ENCODE data around the gene CENPM. TPM values are rescaled to one million over a fixed set of nuclear protein-coding genes. Genes with fewer than 3 reads are reported as not detected.

CENPM gene
- total RNA-seq, 4 donors from 2014 or later, result 5.9 to 20.2 (median 9.1) TPM

DNA sequence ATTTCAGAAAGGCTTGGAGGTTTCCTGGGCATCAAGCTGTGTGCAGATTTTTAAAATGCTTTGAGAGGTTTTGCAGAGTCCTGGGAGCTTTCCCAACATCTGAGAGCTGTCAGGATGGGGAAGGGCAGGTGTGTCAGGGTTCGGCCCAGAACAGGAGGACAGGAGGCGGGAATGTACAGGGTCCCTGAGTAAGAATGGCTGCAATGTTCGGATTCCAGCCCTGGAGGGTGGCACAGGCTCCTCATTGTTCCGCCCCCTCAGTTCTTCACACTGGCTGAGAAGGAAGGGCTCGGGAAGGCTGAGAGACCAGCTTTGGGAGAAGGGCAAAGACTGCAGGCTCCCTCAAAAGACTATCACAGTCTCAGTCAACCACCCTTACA, 17.1 kb upstream of the CENPM start:
- intact Hi-C loops (cut with DNase I; ENCODE audit: low total_unique reads), result loop anchor here (10.0 kb wide), 1 partner anchor 471 kb away; the partner anchor contains the start of gene NFAM1
- no peak overlapping the region for H3K4me3 ChIP-seq (ENCODE audit: low read depth, poor library complexity, severe bottlenecking)
- no peak for DNase-seq (ENCODE audit: low spot score in 2 of 2)
- no peak for TF ChIP-seq POLR2A (IDR thresholded peaks at IDR 0.05)
- TF ChIP-seq, protein P1, sequence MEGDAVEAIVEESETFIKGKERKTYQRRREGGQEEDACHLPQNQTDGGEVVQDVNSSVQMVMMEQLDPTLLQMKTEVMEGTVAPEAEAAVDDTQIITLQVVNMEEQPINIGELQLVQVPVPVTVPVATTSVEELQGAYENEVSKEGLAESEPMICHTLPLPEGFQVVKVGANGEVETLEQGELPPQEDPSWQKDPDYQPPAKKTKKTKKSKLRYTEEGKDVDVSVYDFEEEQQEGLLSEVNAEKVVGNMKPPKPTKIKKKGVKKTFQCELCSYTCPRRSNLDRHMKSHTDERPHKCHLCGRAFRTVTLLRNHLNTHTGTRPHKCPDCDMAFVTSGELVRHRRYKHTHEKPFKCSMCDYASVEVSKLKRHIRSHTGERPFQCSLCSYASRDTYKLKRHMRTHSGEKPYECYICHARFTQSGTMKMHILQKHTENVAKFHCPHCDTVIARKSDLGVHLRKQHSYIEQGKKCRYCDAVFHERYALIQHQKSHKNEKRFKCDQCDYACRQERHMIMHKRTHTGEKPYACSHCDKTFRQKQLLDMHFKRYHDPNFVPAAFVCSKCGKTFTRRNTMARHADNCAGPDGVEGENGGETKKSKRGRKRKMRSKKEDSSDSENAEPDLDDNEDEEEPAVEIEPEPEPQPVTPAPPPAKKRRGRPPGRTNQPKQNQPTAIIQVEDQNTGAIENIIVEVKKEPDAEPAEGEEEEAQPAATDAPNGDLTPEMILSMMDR (IDR thresholded peaks at IDR 0.05), result no peak
- WGBS, 2 donors, result 66 to 73% methylated on average over 5 of the region's 5 CpGs

DNA sequence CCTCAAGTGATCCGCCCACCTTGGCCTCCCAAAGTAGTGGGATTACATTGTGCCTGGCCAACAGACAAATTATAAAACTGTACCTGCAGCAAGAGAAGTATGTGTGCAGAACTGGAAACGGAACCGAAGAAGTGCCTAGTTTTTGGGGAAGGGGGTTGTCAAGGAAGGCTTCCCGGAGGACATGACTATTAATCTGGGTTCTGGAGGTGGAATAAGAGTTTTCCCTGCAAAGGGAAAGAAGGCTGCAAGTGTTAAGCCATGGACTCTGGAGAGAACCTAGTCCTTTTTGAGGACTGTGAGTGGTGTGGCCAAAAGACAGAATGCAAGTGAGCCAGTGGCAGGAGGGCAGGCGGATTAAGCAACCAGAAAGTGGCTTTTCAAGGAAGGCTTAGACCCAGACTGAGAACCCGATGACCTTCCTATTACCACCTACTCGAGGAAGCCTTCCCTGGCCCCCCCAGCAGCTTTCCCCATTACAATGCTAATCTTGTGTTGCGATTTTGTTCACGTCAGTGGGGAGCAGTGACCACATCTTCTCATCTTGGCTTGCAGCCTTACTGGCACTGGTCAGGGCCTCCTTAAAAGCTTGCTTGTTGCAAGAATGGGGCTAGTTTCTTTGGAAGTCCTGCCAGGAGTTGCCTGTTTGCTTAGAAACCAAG, 16.6 kb upstream of the CENPM start:
- 70 to 73% methylated on average over 9 of the region's 9 CpGs for WGBS, 2 donors
- TF ChIP-seq POLR2A (IDR thresholded peaks at IDR 0.05), result no peak
- TF ChIP-seq, protein P1 (IDR thresholded peaks at IDR 0.05), result no peak
- no peak overlapping the region for H3K4me3 ChIP-seq (ENCODE audit: low read depth, poor library complexity, severe bottlenecking)
- intact Hi-C loops (cut with DNase I; ENCODE audit: low total_unique reads), result loop anchor here (10.0 kb wide), 1 partner anchor 471 kb away; the partner anchor contains the start of gene NFAM1
- DNase-seq (ENCODE audit: low spot score in 2 of 2), result no peak

DNA sequence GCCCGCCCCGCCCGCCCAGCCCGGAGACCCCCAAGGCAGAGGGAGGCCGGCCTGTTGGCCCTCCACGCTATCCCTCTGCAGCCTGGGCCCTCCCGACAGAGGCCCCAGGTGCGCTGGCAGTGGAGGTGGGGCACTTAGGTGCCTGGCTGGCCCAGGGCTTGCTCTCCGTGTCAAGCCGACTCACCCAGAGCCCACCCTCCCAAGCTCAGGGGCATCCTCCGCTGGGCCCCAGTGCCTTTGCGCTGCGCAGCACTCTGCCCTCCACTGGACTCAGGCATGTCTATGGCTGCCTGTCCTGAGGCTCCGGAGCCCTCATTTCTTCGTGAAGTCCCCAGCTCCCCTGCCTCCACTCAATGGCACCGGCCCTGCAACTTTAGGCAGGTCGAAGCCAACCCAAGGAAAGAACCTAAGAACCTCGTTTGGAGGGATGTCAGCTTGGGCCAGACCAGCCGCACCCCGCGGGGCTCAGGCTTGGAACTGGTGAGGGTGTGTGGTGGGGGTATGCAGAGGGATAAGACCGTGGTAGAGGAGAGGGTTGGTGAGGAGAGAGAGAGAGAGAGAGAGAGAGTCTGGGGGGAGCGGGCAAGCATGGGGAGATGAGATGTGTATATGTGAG, 11.1 kb upstream of the CENPM start:
- H3K4me3 ChIP-seq (ENCODE audit: low read depth, poor library complexity, severe bottlenecking), result no peak overlapping the region
- WGBS, 2 donors, result 60 to 74% methylated on average over 15 to 19 of the region's 23 CpGs
- intact Hi-C loops (cut with DNase I; ENCODE audit: low total_unique reads), result no loop called here
- DNase-seq (ENCODE audit: low spot score in 2 of 2), result no peak
- TF ChIP-seq, protein P1 (IDR thresholded peaks at IDR 0.05), result no peak
- TF ChIP-seq POLR2A (IDR thresholded peaks at IDR 0.05), result no peak

DNA sequence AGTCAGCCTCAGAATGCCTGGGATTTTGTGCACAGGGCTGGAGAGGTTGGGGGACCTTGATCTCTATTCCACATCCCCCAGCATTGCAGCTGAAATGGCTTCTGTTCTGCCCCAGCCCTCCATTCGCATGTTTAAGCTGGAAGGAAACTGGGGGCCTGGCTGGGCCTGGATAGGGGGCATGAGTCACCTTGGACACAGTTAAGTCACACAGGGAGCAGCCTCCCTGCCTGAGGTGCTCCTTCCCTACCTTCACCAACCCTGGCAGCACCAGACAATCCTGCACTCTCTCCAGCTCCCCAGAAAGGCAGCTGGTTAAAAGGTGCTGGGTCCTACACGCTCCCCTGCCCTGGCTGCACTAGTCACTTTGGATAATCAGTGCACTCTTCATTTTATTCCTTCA, 5.8 kb upstream of the CENPM start:
- no peak overlapping the region for H3K4me3 ChIP-seq (ENCODE audit: low read depth, poor library complexity, severe bottlenecking)
- WGBS, 2 donors, result 94 to 100% methylated on average over 2 of the region's 2 CpGs
- DNase-seq (ENCODE audit: low spot score in 2 of 2), result no peak
- TF ChIP-seq POLR2A (IDR thresholded peaks at IDR 0.05), result no peak
- TF ChIP-seq, protein P1 (IDR thresholded peaks at IDR 0.05), result no peak
- intact Hi-C loops (cut with DNase I; ENCODE audit: low total_unique reads), result no loop called here

DNA sequence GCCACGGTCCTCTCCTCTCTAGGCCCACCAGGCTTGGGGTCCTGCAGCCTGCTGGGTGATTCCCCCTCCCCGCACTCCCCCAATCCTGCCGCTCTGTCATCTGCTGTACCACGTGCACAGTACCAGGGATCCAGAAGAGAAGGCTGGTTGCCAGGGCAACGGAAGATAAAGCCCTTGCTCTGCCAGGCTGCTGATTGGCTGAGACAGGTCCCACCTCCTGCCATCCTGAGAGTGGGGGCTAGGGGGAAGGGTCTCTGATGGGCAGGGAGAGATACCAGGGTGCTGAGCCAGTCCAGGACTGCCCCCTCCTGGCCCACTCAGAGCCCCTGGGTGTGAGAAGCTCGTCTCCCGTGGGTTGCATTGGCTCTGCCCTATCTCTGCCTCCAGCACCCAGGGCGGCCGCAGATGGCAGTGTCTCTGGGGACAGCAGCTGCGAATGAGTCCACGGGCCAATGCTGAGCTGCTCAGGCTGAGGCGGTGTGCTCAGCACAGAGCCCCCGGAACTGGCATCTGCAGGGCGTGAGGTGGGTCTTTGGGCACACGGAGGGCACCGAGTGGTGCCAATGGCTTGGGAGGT, 5.0 kb upstream of the CENPM start, which contains the start of gene SMIM45:
Gene SMIM45, plus strand, starts transcription at position 253 of the 577 bp plus-strand sequence.
- intact Hi-C loops (cut with DNase I; ENCODE audit: low total_unique reads), result no loop called here
- no peak for DNase-seq (ENCODE audit: low spot score in 2 of 2)
- no peak for TF ChIP-seq POLR2A (IDR thresholded peaks at IDR 0.05)
- TF ChIP-seq, protein P1 (IDR thresholded peaks at IDR 0.05), result no peak
- WGBS, 2 donors, result 65 to 68% methylated on average over 16 of the region's 16 CpGs
- no peak within 1 kb of the TSS for H3K4me3 ChIP-seq (ENCODE audit: low read depth, poor library complexity, severe bottlenecking)
